Activated naive CD8-positive, alpha-beta T cell treated with anti-CD3 and anti-CD28 coated beads for 36 hours (primary cell): Measurements from ENCODE around the gene NRG4. TPM values are rescaled to one million over a fixed set of nuclear protein-coding genes. Genes with fewer than 3 reads are reported as not detected.
"Not testable (repeated sequence)": the region's sequence is repeated elsewhere in the genome, so short reads cannot be mapped to it uniquely, and the experiment has no call there.

Source experiments
- DNase-seq: peaks from one replicate; pipeline ENCODE4 v3.0.0; 2021
- H3K27ac Mint-ChIP-seq: one replicate; pipeline ENCODE4 v1.8.0; 2022; ENCODE audit warnings: mild to moderate bottlenecking, moderate library complexity, mixed read lengths
- H3K27me3 Mint-ChIP-seq: one replicate; pipeline ENCODE4 v1.8.0; 2022; ENCODE audit warnings: mild to moderate bottlenecking, mixed read lengths
- H3K36me3 Mint-ChIP-seq: one replicate; pipeline ENCODE4 v1.8.0; 2021; ENCODE audit warnings: mild to moderate bottlenecking, mixed read lengths
- H3K4me1 Mint-ChIP-seq: one replicate; pipeline ENCODE4 v1.8.0; 2021; ENCODE audit warnings: mixed read lengths
- H3K4me3 Mint-ChIP-seq: one replicate; pipeline ENCODE4 v1.8.0; 2022; ENCODE audit warnings: mild to moderate bottlenecking, moderate library complexity, mixed read lengths
- H3K9me3 Mint-ChIP-seq: one replicate; pipeline ENCODE4 v1.8.0; 2022; ENCODE audit warnings: mixed read lengths
- total RNA-seq, 2 experiments: library from RNA; stranded (reverse); gene quantifications; one replicate each; pipeline ENCODE4 v1.2.3, GENCODE V29; 2021

NRG4 gene
- total RNA-seq, 2 experiments from 2014 or later = not detected

DNA sequence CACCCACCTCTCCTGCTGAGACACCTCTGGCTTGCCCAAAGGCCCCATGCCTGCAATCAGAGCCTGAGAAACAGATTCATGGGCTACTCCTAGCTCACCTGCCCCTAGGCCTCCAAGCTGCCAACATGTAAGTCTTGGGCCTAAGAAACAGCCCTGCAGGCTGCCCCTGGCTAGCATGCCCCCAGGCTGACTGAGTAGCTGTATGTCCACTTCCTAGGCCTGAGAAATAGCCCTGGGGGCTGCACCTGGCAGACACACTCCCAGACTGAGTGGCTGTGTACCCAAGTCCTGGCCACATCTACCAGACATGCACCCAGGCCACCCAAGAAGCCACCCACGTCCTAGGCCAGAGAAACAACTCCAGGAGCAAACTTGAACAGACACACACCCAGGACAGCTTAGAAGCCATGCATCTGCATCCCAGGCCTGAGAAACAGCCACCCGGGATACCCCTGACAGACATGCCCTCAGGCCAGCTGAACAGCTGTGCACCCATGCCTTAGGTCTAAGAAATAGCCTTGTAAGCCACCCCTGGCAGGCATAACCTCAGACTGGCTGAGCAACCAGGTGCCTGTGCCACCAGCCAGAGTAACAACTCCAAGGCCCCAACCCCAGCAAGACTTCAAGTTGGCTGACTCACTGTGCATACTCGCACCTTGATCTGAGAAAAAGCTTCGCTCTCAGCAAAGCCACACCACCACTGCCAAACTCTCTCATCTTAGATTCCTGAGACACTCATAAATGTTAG lies 12.0 kb upstream of the NRG4 start:
- Mint-ChIP-seq H3K27me3 (peaks cover 19% of the 10 kb centered on the region), H3K9me3 (peaks cover 16% of the 10 kb centered on the region), H3K4me1 (no peaks in the 10 kb centered on the region), H3K27ac (no peak overlapping the region), H3K36me3 (peaks cover 6% of the 10 kb centered on the region), H3K4me3 (no peak overlapping the region)
- DNase-seq = no peak

DNA sequence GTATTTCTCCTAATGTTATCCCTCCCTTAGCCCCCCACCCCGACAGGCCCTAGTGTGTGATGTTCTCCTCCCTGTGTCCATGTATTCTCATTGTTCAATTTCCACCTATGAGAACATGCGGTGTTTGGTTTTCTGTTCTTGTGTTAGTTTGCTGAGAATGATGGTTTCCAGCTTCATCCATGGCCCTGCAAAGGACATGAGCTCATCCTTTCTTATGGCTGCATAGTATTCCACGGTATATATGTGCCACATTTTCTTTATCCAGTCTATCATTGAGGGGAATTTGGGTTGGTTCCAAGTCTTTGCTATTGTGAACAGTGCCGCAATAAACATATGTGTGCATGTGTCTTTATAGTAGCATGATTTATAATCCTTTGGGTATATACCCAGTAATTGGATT lies 1.2 kb upstream of the NRG4 start:
- not testable (repeated sequence) for H3K36me3 Mint-ChIP-seq, H3K27ac Mint-ChIP-seq, H3K4me3 Mint-ChIP-seq, DNase-seq, H3K4me1 Mint-ChIP-seq
- Mint-ChIP-seq H3K27me3 (peaks cover 50% of the 10 kb centered on the region), H3K9me3 (peaks cover 23% of the 10 kb centered on the region)

DNA sequence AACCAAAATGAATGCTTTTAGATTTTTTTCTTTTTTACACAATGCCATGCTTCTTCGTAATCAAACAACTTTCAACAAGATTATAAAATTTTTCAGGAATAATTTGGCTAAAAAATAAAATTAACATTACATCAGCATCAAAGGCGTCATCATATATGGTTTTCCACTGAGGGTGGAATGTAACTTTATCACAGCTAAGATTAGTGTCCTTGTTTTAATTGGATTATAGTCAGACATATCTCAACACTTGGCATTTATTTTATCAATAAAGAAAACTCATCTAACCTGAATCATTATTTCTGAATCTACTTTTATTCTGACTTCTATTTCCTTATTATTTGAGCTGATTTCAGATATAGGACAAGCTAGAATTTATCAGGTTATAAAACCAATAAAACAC lies 1.6 kb downstream of the NRG4 start:
- H3K27me3 Mint-ChIP-seq = peaks cover 40% of the 10 kb centered on the region
- peaks cover 4% of the 10 kb centered on the region for H3K4me1 Mint-ChIP-seq
- H3K4me3 Mint-ChIP-seq = no peak overlapping the region
- no peak for DNase-seq
- H3K36me3 Mint-ChIP-seq = no peaks in the 10 kb centered on the region
- no peak overlapping the region for H3K27ac Mint-ChIP-seq
- peaks cover 5% of the 10 kb centered on the region for H3K9me3 Mint-ChIP-seq

DNA sequence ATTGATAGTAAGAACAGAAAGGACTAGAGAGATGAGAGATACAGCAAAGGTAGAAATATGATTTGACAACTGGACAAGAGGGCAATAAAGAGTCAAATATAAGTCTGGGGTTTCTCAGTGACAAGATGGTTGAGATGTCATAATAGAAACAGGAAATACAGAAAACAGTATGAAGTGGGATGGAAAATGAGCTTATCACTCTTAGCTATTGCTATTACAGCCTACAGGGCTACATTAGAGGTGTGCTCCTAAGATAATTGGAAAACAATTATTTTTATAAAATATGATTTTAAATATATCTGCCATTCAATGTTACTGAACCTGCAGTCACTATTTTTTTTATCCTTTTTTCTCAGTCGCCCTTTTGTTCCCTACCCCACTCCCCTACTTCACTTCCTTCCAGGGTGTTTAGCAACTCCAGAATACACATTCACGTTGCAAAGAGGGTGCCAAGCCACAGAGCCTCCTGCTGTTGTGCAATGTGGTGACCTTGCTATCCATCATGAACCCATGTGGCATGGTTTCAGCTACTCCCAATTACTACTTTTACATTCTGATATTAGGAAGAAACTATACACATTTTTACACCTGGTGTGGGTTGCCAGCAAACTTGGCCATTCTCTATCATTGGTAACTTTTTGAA lies 6.0 kb downstream of the NRG4 start:
- no peak for DNase-seq
- H3K36me3 Mint-ChIP-seq = no peaks in the 10 kb centered on the region
- no peak overlapping the region for H3K4me3 Mint-ChIP-seq
- no peaks in the 10 kb centered on the region for H3K9me3 Mint-ChIP-seq
- H3K27ac Mint-ChIP-seq = no peak overlapping the region
- no peaks in the 10 kb centered on the region for H3K4me1 Mint-ChIP-seq
- H3K27me3 Mint-ChIP-seq = peaks cover 25% of the 10 kb centered on the region

DNA sequence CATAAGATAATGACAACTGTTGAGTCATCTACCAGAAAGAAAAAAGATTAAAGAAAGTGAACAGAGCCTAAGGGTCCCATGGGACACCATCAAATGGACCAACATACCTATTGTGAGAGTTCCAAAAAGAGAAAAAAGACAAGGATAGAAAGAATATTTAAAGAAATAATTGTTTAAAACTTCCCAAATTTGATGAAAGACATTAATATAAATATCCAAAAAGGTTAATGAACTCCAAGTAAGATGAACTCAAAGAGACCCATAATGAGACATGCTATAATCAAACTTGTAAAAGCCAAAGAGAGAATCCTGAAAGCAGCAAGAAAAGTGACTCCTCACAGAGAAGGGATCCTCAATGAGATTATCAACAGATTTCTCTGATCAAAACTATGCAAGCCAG lies 8.9 kb downstream of the NRG4 start:
- no peaks in the 10 kb centered on the region for H3K36me3 Mint-ChIP-seq
- H3K4me3 Mint-ChIP-seq = no peak overlapping the region
- DNase-seq = no peak
- H3K9me3 Mint-ChIP-seq = no peaks in the 10 kb centered on the region
- peaks cover 24% of the 10 kb centered on the region for H3K27me3 Mint-ChIP-seq
- H3K27ac Mint-ChIP-seq = no peak overlapping the region
- H3K4me1 Mint-ChIP-seq = no peaks in the 10 kb centered on the region

DNA sequence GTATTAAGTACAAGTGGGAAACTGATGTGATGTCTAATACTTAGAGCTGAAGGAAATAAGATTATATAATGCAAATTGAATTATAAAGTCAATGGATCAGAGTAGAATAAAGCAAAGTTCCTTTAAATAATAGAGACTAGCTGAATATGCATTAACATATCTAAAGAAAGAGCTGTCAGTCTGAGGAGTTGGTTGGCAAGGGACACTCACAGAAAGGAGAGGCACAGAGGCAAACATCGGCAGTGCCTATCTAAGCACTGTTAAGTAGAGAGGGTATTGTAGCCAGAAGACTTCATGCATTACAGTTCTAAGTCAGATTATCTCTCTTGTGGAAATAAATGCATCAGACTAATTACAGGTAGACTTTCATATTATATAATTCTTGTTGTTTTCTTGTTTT lies 16.6 kb downstream of the NRG4 start:
- Mint-ChIP-seq H3K36me3 (peaks cover 2% of the 10 kb centered on the region), H3K4me1 (no peaks in the 10 kb centered on the region), H3K27ac (no peak overlapping the region), H3K4me3 (no peak overlapping the region), H3K27me3 (peaks cover 5% of the 10 kb centered on the region), H3K9me3 (peaks cover 6% of the 10 kb centered on the region)
- DNase-seq = no peak

DNA sequence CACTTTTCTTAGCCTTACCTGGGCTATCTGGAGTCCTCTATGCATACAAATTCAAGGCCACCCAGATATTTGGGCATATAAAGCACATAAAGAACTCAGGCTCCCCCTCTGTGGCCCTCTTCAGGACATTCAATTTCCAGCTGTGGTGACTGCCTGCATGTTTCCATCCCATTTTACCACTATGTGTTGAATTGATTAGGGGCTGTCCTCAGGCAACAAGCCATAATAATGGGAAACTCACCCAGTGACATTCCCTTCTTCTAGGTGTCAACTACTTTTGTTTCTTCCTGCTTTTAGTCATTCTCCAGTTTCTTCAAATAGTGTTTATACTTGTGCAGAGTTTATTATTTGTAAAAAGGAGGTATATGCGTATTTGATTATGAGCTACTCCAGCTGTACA lies 18.0 kb downstream of the NRG4 start:
- DNase-seq = no peak
- H3K4me3 Mint-ChIP-seq = no peak overlapping the region
- peaks cover 2% of the 10 kb centered on the region for H3K36me3 Mint-ChIP-seq
- peaks cover 5% of the 10 kb centered on the region for H3K27me3 Mint-ChIP-seq
- no peaks in the 10 kb centered on the region for H3K4me1 Mint-ChIP-seq
- no peak overlapping the region for H3K27ac Mint-ChIP-seq
- peaks cover 6% of the 10 kb centered on the region for H3K9me3 Mint-ChIP-seq

DNA sequence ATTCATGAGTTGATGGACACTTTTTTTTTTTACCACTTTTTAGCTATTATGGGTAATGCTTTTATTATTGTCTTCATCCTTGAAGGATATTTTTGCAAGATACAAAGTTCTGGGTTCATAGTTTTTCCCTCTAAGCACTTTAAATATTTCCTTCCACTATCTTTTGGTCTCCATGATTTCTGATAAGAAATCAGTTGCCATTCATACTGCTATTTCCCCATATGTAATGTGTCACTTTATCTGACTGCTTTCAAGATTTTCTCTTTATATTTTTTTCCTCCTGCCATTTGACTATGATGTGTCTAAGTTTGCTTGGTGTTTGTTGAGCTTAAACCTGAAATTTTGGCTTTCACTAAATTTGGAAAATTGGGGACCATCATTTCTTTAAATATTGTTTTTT lies 19.3 kb downstream of the NRG4 start:
- no peak for DNase-seq
- peaks cover 6% of the 10 kb centered on the region for H3K9me3 Mint-ChIP-seq
- H3K4me1 Mint-ChIP-seq = peaks cover 2% of the 10 kb centered on the region
- no peaks in the 10 kb centered on the region for H3K27me3 Mint-ChIP-seq
- peaks cover 2% of the 10 kb centered on the region for H3K36me3 Mint-ChIP-seq
- H3K27ac Mint-ChIP-seq = no peak overlapping the region
- H3K4me3 Mint-ChIP-seq = no peak overlapping the region

DNA sequence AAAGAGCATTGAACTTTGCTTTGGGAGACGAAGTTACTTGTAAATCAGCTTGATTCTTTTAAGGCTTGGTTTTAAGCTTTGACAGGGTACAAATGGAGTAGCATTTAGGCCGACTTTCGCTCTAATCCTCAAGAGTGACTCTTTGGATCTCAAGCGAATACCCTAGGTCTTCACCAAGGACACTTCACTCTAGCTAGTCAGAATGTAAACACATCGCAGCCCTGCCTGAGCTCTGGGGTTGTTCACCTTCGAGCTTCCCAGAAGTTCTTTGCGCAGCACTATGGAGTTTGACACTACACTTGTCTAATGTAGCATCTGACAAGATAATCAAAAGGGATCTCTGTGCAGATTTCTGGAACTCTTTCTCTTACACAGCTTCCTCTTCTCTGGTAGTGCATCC lies 22.3 kb downstream of the NRG4 start:
- Mint-ChIP-seq H3K9me3 (peaks cover 6% of the 10 kb centered on the region), H3K27ac (no peak overlapping the region), H3K4me3 (no peak overlapping the region), H3K27me3 (no peaks in the 10 kb centered on the region), H3K36me3 (peaks cover 2% of the 10 kb centered on the region), H3K4me1 (peaks cover 2% of the 10 kb centered on the region)
- no peak for DNase-seq

DNA sequence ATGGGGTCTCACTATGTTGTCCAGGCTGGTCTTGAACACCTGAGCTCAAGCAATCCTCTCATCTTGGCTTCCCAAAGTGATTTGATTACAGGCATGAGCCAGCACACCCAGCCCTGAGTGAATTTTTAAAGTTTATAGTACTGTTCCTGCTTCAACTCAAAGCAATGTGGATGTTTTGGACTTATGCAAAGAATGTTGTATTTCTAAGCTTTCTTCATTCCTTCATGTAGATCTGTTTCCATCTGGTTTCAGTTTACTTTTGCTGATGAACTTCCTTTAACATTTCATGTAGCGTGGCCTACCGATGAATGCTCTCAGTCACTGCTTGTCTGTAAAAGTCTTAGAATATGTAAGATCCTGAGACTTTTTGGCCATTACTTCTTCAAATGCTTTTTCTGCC lies 23.2 kb downstream of the NRG4 start:
- Mint-ChIP-seq H3K4me1 (peaks cover 2% of the 10 kb centered on the region), H3K27ac (no peak overlapping the region), H3K36me3 (peaks cover under 1% of the 10 kb centered on the region), H3K4me3 (no peak overlapping the region), H3K27me3 (no peaks in the 10 kb centered on the region), H3K9me3 (peaks cover 4% of the 10 kb centered on the region)
- DNase-seq = no peak

DNA sequence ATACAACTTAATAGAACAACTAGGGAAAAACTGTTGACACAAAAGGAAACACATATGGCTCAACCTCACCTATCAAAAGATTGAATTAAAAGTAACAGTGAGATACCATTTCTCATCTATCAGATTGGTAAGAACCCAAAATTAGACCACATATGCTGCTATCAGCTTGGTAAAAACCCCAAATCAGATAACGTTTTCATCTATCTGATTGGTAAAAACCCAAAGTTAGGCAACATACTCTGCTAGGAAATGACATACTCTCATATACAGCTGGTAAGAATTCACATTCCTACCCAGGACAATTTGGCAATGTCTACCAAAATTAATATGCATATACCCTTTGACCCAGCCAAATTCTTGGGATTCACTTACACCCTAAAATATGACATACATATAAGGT lies 26.3 kb downstream of the NRG4 start:
- DNase-seq = no peak
- H3K27me3 Mint-ChIP-seq = no peaks in the 10 kb centered on the region
- H3K9me3 Mint-ChIP-seq = no peaks in the 10 kb centered on the region
- no peaks in the 10 kb centered on the region for H3K36me3 Mint-ChIP-seq
- peaks cover 2% of the 10 kb centered on the region for H3K4me1 Mint-ChIP-seq
- no peak overlapping the region for H3K4me3 Mint-ChIP-seq
- no peak overlapping the region for H3K27ac Mint-ChIP-seq

DNA sequence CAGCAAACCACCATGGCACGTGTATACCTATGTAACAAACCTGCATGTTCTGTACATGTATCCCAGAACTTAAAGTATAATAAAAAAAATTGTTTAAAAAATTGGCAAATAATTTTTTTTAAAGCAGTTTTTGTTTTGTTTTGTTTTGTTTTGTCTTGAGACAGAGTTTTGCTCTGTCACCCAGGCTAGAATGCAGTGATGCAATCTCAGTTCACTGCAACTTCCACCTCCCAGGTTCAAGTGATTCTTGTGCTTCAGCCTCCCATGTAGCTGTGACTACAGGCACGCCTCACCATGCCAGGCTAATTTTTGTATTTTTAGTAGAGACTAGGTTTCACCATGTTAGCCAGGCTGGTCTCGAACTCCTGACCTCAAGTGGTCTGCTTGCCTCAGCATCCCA lies 27.5 kb downstream of the NRG4 start:
- H3K27ac Mint-ChIP-seq, H3K36me3 Mint-ChIP-seq, H3K4me1 Mint-ChIP-seq, H3K9me3 Mint-ChIP-seq, DNase-seq, H3K27me3 Mint-ChIP-seq, H3K4me3 Mint-ChIP-seq: not testable (repeated sequence)

DNA sequence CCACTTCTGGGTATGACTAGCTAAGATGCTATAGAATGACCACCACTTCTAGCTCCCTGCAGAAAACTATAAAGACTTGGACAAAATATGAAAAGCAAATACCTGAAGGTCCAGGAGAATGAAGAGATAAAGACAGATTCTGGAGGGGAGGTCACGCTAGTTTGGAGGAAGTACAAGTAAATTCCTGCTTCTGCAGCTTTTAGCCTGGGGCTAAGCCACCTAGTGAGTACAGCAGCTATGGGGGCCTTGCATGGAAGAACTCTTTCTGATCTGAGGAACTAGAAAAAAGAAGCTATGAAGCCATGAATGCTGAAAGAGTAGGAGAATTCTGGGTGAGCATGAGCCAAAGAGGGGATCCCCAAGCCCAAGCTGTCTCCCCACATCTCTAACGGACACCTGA lies 29.8 kb downstream of the NRG4 start:
- Mint-ChIP-seq H3K36me3 (no peaks in the 10 kb centered on the region), H3K27ac (no peak overlapping the region), H3K4me3 (no peak overlapping the region), H3K4me1 (no peaks in the 10 kb centered on the region), H3K27me3 (peaks cover 19% of the 10 kb centered on the region), H3K9me3 (no peaks in the 10 kb centered on the region)
- DNase-seq = no peak

DNA sequence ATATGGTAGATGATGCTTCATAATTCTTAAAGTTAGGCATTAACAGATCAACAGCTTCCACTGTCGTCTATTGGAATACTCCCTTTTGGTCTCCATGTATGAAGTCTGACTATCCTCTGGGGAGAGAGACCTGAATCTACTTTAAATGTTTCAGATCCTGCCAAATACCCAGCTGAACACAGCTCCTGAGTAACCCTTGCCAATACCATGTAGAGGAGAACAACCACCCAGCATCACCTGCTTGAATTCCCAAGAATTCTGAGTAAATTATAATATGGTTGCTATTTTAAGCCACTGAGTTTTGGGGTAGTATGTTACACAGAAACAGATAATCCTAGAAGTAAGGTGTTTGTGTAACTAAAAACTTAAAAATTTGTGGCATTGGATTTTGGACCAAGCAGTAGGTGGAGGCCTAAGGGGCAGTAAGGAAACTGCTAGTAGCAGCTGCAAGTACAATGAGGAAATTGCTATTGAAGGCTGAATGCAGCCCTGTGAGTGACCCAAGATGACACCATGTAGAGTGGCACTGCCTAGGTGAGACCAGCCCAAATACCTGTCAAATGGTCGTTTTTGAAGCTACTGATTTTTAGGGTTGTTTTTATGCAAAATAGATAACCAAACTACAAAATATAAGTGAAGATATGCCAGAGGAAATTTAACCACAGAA lies 30.9 kb downstream of the NRG4 start:
- Mint-ChIP-seq H3K4me3 (no peak overlapping the region), H3K9me3 (no peaks in the 10 kb centered on the region), H3K27ac (no peak overlapping the region), H3K36me3 (no peaks in the 10 kb centered on the region), H3K27me3 (peaks cover 19% of the 10 kb centered on the region), H3K4me1 (no peaks in the 10 kb centered on the region)
- DNase-seq = no peak

DNA sequence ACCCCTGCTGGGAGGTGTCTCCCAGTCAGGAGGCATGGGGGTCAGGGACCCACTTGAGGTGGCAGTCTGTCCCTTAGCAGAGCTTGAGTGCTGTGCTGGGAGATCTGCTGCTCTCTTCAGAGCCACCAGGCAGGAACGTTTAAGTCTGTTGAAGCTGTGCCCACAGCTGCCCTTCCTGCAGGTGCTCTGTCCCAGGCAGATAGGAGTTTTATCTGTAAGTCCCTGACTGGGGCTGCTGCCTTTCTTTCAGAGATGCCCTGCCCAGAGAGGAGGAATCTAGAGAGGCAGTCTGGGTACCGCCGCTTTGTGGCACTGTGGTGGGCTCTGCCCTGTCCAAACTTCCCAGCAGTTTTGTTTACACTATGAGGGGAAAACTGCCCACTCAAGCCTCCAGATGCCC lies 35.5 kb downstream of the NRG4 start:
- not testable (repeated sequence) for H3K9me3 Mint-ChIP-seq, H3K27ac Mint-ChIP-seq, DNase-seq, H3K36me3 Mint-ChIP-seq, H3K4me1 Mint-ChIP-seq, H3K4me3 Mint-ChIP-seq
- peaks cover 24% of the 10 kb centered on the region for H3K27me3 Mint-ChIP-seq

DNA sequence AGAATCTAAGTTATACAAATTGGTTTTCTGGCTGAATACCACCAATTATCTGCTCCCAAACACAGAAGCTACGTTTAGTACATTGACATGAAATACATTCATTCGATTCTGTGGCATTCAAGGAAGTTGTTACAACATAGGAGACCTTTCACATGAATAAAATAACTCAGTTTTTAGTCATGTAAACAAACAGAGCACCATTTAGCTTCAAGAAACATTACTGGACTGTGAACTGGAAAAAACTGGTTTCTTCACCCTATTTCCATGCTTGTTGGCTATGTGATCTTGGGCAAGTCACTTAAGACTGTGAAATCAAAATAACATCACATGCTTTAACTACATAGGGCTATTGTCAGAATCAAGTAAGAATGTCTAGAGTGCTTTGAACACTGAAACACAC lies 46.2 kb downstream of the NRG4 start:
- Mint-ChIP-seq H3K27ac (no peak overlapping the region), H3K9me3 (no peaks in the 10 kb centered on the region), H3K36me3 (no peaks in the 10 kb centered on the region), H3K27me3 (no peaks in the 10 kb centered on the region), H3K4me3 (no peak overlapping the region), H3K4me1 (no peaks in the 10 kb centered on the region)
- no peak for DNase-seq
